Measurements from ENCODE around the gene ZNF101.

Gene ZNF101

GRCh38 chr19:19719798-19720197 lies 51.2 kb downstream of the ZNF101 start:
- DNase-seq: no peak

- DNase-seq: no peak
Observed at GRCh38 chr19:19721896-19722295, 53.3 kb downstream of the ZNF101 start.

GRCh38 chr19:19732579-19733501 lies 64.2 kb downstream of the ZNF101 start, which contains the start of gene ZNF14:
Gene ZNF14, minus strand, starts transcription at chr19:19733112. Its CDS starts 154 bp downstream, at chr19:19732958.
- DNase-seq: peak; percentile 93

Measured in activated naive CD4-positive, alpha-beta T cell treated with anti-CD3 and anti-CD28 coated beads, Interleukin-2, amount 50 U/mL, for 16 hours (primary cell).